HG03280 (cell line): ENCODE measurements around the gene MCC.

Experiments
- ATAC-seq: cut with Tn5 transposase; IDR thresholded peaks from one replicate; pipeline ENCODE4 v1.9.1; 2021; ENCODE audit warnings: mild to moderate bottlenecking, moderate library complexity; ENCODE audit not compliant: unreplicated experiment

MCC gene

GRCh38 chr5:113373426-113373825, 114.8 kb downstream of the MCC start:
- ATAC-seq = no peak

- no peak for ATAC-seq
These were observed 116.5 kb downstream of the MCC start for GRCh38 chr5:113371721-113372196.

GRCh38 chr5:113367586-113367985, 120.7 kb downstream of the MCC start:
- no peak for ATAC-seq

- no peak for ATAC-seq
These were observed 123.8 kb downstream of the MCC start for GRCh38 chr5:113364466-113364865.

- ATAC-seq = no peak
These were observed 126.6 kb downstream of the MCC start for GRCh38 chr5:113361701-113362100.

- no peak for ATAC-seq
These were observed 128.8 kb downstream of the MCC start for GRCh38 chr5:113359419-113359818.

- no peak for ATAC-seq
These were observed 129.6 kb downstream of the MCC start for GRCh38 chr5:113358696-113359095.

GRCh38 chr5:113357696-113358476, 130.4 kb downstream of the MCC start:
- no peak for ATAC-seq

- ATAC-seq = no peak
These were observed 131.8 kb downstream of the MCC start for GRCh38 chr5:113356487-113356886.

GRCh38 chr5:113354055-113354454, 134.2 kb downstream of the MCC start:
- ATAC-seq = no peak

GRCh38 chr5:113347572-113347971, 140.7 kb downstream of the MCC start:
- no peak for ATAC-seq

GRCh38 chr5:113344973-113345940, 143.0 kb downstream of the MCC start:
- no peak for ATAC-seq

GRCh38 chr5:113343343-113343742, 144.9 kb downstream of the MCC start:
- ATAC-seq = no peak

- no peak for ATAC-seq
These were observed 147.7 kb downstream of the MCC start for GRCh38 chr5:113340537-113340936.

GRCh38 chr5:113338628-113339027, 149.6 kb downstream of the MCC start:
- ATAC-seq = no peak

GRCh38 chr5:113337515-113338415, 150.5 kb downstream of the MCC start:
- no peak for ATAC-seq

GRCh38 chr5:113336975-113337374, 151.3 kb downstream of the MCC start:
- ATAC-seq = no peak

GRCh38 chr5:113333411-113333810, 154.8 kb downstream of the MCC start:
- no peak for ATAC-seq

- no peak for ATAC-seq
These were observed 157.1 kb downstream of the MCC start for GRCh38 chr5:113331209-113331551.

GRCh38 chr5:113330533-113331208, 157.6 kb downstream of the MCC start:
- peak; percentile 78 for ATAC-seq
